ENCODE data around the gene POLR3A.
"Not testable (repeated sequence)": the region's sequence is repeated elsewhere in the genome, so short reads cannot be mapped to it uniquely, and the experiment has no call there.

Gene POLR3A

GRCh38 chr10:78019264-78019663 is 10.1 kb downstream of the POLR3A start:
- no peak for DNase-seq (ENCODE audit: low read depth)

GRCh38 chr10:78017856-78018255 is 11.5 kb downstream of the POLR3A start:
- no peak for DNase-seq (ENCODE audit: low read depth)

- DNase-seq (ENCODE audit: low read depth) = no peak
These were observed 13.8 kb downstream of the POLR3A start for GRCh38 chr10:78015546-78015945.

- no peak for DNase-seq (ENCODE audit: low read depth)
These were observed 15.8 kb downstream of the POLR3A start for GRCh38 chr10:78013564-78013963.

GRCh38 chr10:78011065-78011464 is 18.2 kb downstream of the POLR3A start:
- no peak for DNase-seq (ENCODE audit: low read depth)

- no peak for DNase-seq (ENCODE audit: low read depth)
These were observed 19.0 kb downstream of the POLR3A start for GRCh38 chr10:78010278-78010677.

- DNase-seq (ENCODE audit: low read depth) = no peak
These were observed 19.7 kb downstream of the POLR3A start for GRCh38 chr10:78009662-78010061.

- no peak for DNase-seq (ENCODE audit: low read depth)
These were observed 22.1 kb downstream of the POLR3A start for GRCh38 chr10:78007172-78007571.

- DNase-seq (ENCODE audit: low read depth) = no peak
These were observed 24.9 kb downstream of the POLR3A start for GRCh38 chr10:78004215-78005026.

- no peak for DNase-seq (ENCODE audit: low read depth)
These were observed 26.6 kb downstream of the POLR3A start for GRCh38 chr10:78002541-78003288.

- no peak for DNase-seq (ENCODE audit: low read depth)
These were observed 28.3 kb downstream of the POLR3A start for GRCh38 chr10:78000956-78001472.

- no peak for DNase-seq (ENCODE audit: low read depth)
These were observed 29.1 kb downstream of the POLR3A start for GRCh38 chr10:78000206-78000605.

GRCh38 chr10:77998780-77999179 is 30.5 kb downstream of the POLR3A start:
- DNase-seq (ENCODE audit: low read depth) = not testable (repeated sequence)

GRCh38 chr10:77993620-77994019 is 35.7 kb downstream of the POLR3A start:
- DNase-seq (ENCODE audit: low read depth) = no peak

- no peak for DNase-seq (ENCODE audit: low read depth)
These were observed 40.1 kb downstream of the POLR3A start for GRCh38 chr10:77989081-77989724.

- DNase-seq (ENCODE audit: low read depth) = no peak
These were observed 41.6 kb downstream of the POLR3A start for GRCh38 chr10:77987671-77988255.

GRCh38 chr10:77984986-77985385 is 44.3 kb downstream of the POLR3A start:
- no peak for DNase-seq (ENCODE audit: low read depth)

- no peak for DNase-seq (ENCODE audit: low read depth)
These were observed 45.7 kb downstream of the POLR3A start for GRCh38 chr10:77983384-77984341.

- DNase-seq (ENCODE audit: low read depth) = no peak
These were observed 48.0 kb downstream of the POLR3A start for GRCh38 chr10:77981281-77981680.

GRCh38 chr10:77979221-77979620 is 50.1 kb downstream of the POLR3A start:
- no peak for DNase-seq (ENCODE audit: low read depth)

- no peak for DNase-seq (ENCODE audit: low read depth)
These were observed 51.0 kb downstream of the POLR3A start for GRCh38 chr10:77978360-77978759.
